Spinal cord (tissue), 10 donors: ENCODE data around the gene EXOC7. TPM values are rescaled to one million over a fixed set of nuclear protein-coding genes. Genes with fewer than 3 reads are reported as not detected.

Experiments used
- DNase-seq, 6 donors: peaks; one replicate each; pipeline versions ENCODE4 v3.0.0 to v3.0.0-alpha.2; 2013 to 2015; ENCODE audit warnings: low spot score in 6 of 6, low read depth in 4 of 6
- H3K27ac ChIP-seq: one replicate; pipeline ENCODE4 v1.5.1; 2013; ENCODE audit warnings: low read depth, low read length, control low read depth
- H3K27me3 ChIP-seq: one replicate; pipeline ENCODE4 v1.6.1; 2013; ENCODE audit warnings: low read length; ENCODE audit not compliant: control insufficient read depth, insufficient read depth
- H3K36me3 ChIP-seq: one replicate; pipeline ENCODE4 v1.6.1; 2013; ENCODE audit warnings: low read length; ENCODE audit not compliant: control insufficient read depth, insufficient read depth
- H3K4me1 ChIP-seq: one replicate; pipeline ENCODE4 v1.6.1; 2013; ENCODE audit warnings: low read length; ENCODE audit not compliant: control insufficient read depth, insufficient read depth
- H3K4me3 ChIP-seq: one replicate; pipeline ENCODE4 v1.5.1; 2013; ENCODE audit warnings: low read depth, low read length, control low read depth
- H3K9me3 ChIP-seq: one replicate; pipeline ENCODE4 v1.6.1; 2013; ENCODE audit warnings: low read length; ENCODE audit not compliant: control insufficient read depth, insufficient read depth
- WGBS: methylation state at CpG from one replicate; pipeline ENCODE4 v1.1.5; 2013; ENCODE audit warnings: missing lambda C conversion rate; ENCODE audit not compliant: insufficient coverage; 5-methylcytosine and 5-hydroxymethylcytosine counted together
- long read RNA-seq, 4 donors: transcript quantifications; one replicate each; lab custom pipeline, GENCODE V29; 2026
- polyA plus RNA-seq, 2 donors: library from polyadenylated mRNA; unstranded; fragments of 120-200 nt; gene quantifications; one replicate each; pipeline ENCODE4 v1.2.1, GENCODE V29; 2013; ENCODE audit not compliant: insufficient read length in 2 of 2
- total RNA-seq, 2 donors: library from RNA; depleted of rRNA in 1 of 2; stranded (reverse); fragments of 120-200 nt in 1 of 2; fragments of >200 nt in 1 of 2; gene quantifications; one replicate each; pipeline versions ENCODE4 v1.2.3 to v1.2.4, GENCODE V29; 2013 to 2014
- donor health status: healthy.

Gene EXOC7, protein sequence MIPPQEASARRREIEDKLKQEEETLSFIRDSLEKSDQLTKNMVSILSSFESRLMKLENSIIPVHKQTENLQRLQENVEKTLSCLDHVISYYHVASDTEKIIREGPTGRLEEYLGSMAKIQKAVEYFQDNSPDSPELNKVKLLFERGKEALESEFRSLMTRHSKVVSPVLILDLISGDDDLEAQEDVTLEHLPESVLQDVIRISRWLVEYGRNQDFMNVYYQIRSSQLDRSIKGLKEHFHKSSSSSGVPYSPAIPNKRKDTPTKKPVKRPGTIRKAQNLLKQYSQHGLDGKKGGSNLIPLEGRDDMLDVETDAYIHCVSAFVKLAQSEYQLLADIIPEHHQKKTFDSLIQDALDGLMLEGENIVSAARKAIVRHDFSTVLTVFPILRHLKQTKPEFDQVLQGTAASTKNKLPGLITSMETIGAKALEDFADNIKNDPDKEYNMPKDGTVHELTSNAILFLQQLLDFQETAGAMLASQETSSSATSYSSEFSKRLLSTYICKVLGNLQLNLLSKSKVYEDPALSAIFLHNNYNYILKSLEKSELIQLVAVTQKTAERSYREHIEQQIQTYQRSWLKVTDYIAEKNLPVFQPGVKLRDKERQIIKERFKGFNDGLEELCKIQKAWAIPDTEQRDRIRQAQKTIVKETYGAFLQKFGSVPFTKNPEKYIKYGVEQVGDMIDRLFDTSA
- total RNA-seq (100 to 1,000 TPM in 1 of 2 donors, 10 to 100 TPM in 1; 84.7 to 172 TPM), polyA plus RNA-seq (100 to 1,000 TPM; 162 to 168 TPM)
- long read RNA-seq, donor 1, full-length matches to known transcripts, result 36 of 41 reads
- long read RNA-seq, donor 1, partial matches to known transcripts, result 5 of 41 reads
- long read RNA-seq, donor 1, other reads (novel, unspliced or antisense), result 0 of 41 reads
- long read RNA-seq, donor 2, full-length matches to known transcripts, result 15 of 15 reads
- long read RNA-seq, donor 2, partial matches to known transcripts, result 0 of 15 reads
- long read RNA-seq, donor 2, other reads (novel, unspliced or antisense), result 0 of 15 reads
- long read RNA-seq, donor 3, full-length matches to known transcripts, result 19 of 19 reads
- long read RNA-seq, donor 3, partial matches to known transcripts, result 0 of 19 reads
- long read RNA-seq, donor 3, other reads (novel, unspliced or antisense), result 0 of 19 reads
- long read RNA-seq, donor 4, full-length matches to known transcripts, result 43 of 52 reads
- long read RNA-seq, donor 4, partial matches to known transcripts, result 9 of 52 reads
- long read RNA-seq, donor 4, other reads (novel, unspliced or antisense), result 0 of 52 reads

DNA sequence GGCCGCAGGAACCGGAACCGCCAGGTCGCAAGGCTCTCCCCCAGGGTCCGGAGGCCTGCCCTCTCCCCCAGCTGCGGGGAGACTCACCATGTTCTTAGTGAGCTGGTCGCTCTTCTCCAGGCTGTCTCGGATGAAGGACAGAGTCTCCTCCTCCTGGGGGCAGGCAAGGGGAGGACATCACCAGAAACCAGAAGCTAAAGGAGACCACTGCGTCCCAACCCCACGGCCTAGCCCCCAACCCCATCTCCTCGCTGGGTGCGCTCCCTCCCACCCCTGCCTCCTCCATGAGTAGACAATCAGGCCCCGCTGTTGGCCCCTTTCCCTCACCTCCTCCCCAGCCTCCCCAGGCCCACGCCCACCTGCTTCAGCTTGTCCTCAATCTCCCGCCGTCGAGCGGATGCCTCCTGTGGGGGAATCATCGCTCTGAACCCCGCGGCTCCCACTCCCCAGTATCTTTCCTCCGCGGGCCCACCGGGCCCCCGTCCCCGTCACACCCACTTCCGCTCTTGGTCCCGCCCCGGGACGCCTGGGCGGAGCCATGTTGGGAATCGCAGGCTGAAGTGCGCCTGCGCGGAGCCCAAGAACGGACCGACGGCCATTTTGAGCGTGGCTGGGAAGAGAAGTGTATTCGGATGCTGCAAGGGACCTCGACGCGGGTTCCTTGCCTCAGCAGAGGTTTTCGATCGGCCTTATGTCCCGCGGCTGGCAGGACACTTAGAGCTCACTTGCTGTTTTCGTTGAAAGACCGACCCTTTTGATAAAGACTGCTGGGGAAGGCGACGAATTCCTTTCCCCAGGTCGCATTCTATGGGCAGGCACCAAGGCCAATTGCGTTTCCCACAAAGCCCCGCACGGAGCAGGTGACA is at the start of gene EXOC7:
EXOC7 (minus strand) TSS at position 514 of the 866 bp plus-strand sequence; CDS start at position 419, 95 bp downstream.
- H3K27ac ChIP-seq, result peak within 1 kb of the TSS; percentile 95
- no peaks in the 10 kb centered on the region for H3K27me3 ChIP-seq
- WGBS, result 4% methylated on average over 55 of the region's 55 CpGs
- peak within 1 kb of the TSS; percentile 93 for H3K4me3 ChIP-seq
- H3K36me3 ChIP-seq, result peaks cover 28% of the 10 kb centered on the region
- H3K4me1 ChIP-seq, result peaks cover 18% of the 10 kb centered on the region
- peak; percentile 87 to 99 (median 94) for DNase-seq
- no peaks in the 10 kb centered on the region for H3K9me3 ChIP-seq

GRCh38 chr17:76153202-76153601 is 49.6 kb upstream of the EXOC7 start:
- H3K27ac ChIP-seq, result no peak overlapping the region
- no peaks in the 10 kb centered on the region for H3K9me3 ChIP-seq
- peaks cover 7% of the 10 kb centered on the region for H3K4me1 ChIP-seq
- peaks cover 62% of the 10 kb centered on the region for H3K36me3 ChIP-seq
- WGBS, result 82% methylated on average over 7 of the region's 9 CpGs
- H3K27me3 ChIP-seq, result no peaks in the 10 kb centered on the region
- no peak for DNase-seq
- H3K4me3 ChIP-seq, result no peak overlapping the region

DNA sequence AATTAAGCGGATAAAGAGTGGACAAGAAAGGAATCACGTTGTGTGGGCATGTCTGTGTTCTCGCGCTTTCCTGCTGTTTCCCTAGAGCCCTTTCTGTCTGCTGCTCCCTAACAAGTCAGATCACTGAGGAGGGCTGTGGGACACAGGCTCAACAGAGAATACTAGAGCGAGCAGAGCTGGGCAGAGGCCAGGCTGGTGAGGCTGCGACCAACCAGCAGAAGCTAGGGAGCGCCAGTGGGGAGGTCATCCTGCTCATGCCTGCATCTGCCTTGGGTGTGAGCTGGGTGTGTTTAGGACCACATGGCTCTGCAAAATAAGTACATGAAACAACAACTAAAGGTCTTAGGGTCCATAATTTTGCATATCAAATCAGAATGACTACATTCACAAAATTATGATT is 49.0 kb upstream of the EXOC7 start:
- WGBS, result 69% methylated on average over 7 of the region's 7 CpGs
- DNase-seq, result no peak

DNA sequence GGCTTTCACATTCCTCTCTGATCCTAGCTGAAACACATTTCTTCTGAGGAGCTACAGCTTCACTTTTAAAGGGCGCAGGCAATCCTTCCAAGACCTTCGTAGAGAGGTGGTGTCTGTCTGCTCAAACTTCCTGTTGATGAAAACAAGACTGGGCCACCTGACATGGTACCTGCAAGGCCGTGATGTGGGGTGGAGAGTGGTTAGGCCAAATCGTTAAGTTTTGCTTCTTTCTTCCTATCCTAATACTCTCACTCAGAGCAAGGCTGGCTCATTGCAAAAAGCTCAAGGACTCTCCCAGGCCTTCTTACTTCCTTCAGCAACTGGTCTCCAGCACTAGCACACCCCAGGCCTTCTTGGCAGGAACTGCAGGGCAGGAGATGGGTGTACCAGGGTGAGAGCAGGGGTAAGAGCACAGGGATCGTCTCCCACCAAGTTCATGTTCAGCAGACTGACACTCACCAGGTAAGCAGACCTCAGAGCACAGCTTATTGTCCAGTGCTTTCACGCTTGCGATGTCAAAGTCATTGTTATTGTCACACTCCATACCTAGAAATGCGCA is 48.4 kb upstream of the EXOC7 start:
- WGBS, result 94% methylated on average over 3 of the region's 8 CpGs
- peaks cover 12% of the 10 kb centered on the region for H3K4me1 ChIP-seq
- H3K27me3 ChIP-seq, result no peaks in the 10 kb centered on the region
- no peak overlapping the region for H3K27ac ChIP-seq
- peaks cover 60% of the 10 kb centered on the region for H3K36me3 ChIP-seq
- H3K4me3 ChIP-seq, result no peak overlapping the region
- no peak for DNase-seq
- H3K9me3 ChIP-seq, result no peaks in the 10 kb centered on the region

More for the DNA sequence above, 49.0 kb upstream of the EXOC7 start:
- Histone ChIP-seq H3K36me3 (peaks cover 57% of the 10 kb centered on the region), H3K9me3 (no peaks in the 10 kb centered on the region), H3K4me3 (no peak overlapping the region), H3K4me1 (peaks cover 8% of the 10 kb centered on the region), H3K27ac (no peak overlapping the region), H3K27me3 (no peaks in the 10 kb centered on the region)

GRCh38 chr17:76150712-76151622 is 47.4 kb upstream of the EXOC7 start:
- WGBS, result 87% methylated on average over 21 of the region's 23 CpGs

GRCh38 chr17:76149214-76149613 is 45.6 kb upstream of the EXOC7 start:
- no peak for DNase-seq
- Histone ChIP-seq H3K4me1 (peaks cover 18% of the 10 kb centered on the region), H3K27ac (no peak overlapping the region), H3K36me3 (peaks cover 62% of the 10 kb centered on the region), H3K4me3 (no peak overlapping the region), H3K9me3 (no peaks in the 10 kb centered on the region), H3K27me3 (no peaks in the 10 kb centered on the region)
- 90% methylated on average over 10 of the region's 10 CpGs for WGBS

More at GRCh38 chr17:76150712-76151622, 47.4 kb upstream of the EXOC7 start:
- H3K36me3 ChIP-seq, result peaks cover 59% of the 10 kb centered on the region
- no peak overlapping the region for H3K4me3 ChIP-seq
- peaks cover 17% of the 10 kb centered on the region for H3K4me1 ChIP-seq
- no peaks in the 10 kb centered on the region for H3K27me3 ChIP-seq
- no peaks in the 10 kb centered on the region for H3K9me3 ChIP-seq
- no peak for DNase-seq
- no peak overlapping the region for H3K27ac ChIP-seq

DNA sequence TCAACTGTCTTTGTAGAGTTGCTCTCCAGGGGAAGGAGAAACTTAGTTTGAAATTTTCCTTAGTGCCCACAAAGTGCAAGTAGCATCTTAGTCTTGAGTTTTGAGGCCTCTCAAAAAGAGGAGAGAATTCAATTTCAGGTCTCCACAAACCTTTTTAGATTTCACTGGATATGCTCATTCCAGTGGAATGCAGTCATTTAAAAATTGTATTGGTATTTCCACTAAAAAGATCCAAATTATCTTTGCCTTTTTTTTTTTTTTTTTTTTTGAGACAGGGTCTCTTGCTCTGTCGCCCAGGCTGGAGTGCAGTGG is 44.4 kb upstream of the EXOC7 start:
- H3K27ac ChIP-seq, result no peak overlapping the region
- no peaks in the 10 kb centered on the region for H3K9me3 ChIP-seq
- DNase-seq, result no peak
- peaks cover 64% of the 10 kb centered on the region for H3K36me3 ChIP-seq
- peaks cover 25% of the 10 kb centered on the region for H3K4me1 ChIP-seq
- no CpG with 5 or more reads among the region's 1 CpG for WGBS
- no peaks in the 10 kb centered on the region for H3K27me3 ChIP-seq
- H3K4me3 ChIP-seq, result no peak overlapping the region
